HG03565 (cell line): Measurements from ENCODE around the gene FOXJ3.

Source experiments
- ATAC-seq: cut with Tn5 transposase; IDR thresholded peaks from one replicate; pipeline ENCODE4 v1.9.1; 2021; ENCODE audit warnings: mild to moderate bottlenecking, moderate library complexity; ENCODE audit not compliant: unreplicated experiment

FOXJ3 gene

GRCh38 chr1:42195841-42196240 is 139.2 kb downstream of the FOXJ3 start:
- ATAC-seq = no peak

- ATAC-seq = no peak
Measured at GRCh38 chr1:42192106-42192505, 142.9 kb downstream of the FOXJ3 start.

DNA sequence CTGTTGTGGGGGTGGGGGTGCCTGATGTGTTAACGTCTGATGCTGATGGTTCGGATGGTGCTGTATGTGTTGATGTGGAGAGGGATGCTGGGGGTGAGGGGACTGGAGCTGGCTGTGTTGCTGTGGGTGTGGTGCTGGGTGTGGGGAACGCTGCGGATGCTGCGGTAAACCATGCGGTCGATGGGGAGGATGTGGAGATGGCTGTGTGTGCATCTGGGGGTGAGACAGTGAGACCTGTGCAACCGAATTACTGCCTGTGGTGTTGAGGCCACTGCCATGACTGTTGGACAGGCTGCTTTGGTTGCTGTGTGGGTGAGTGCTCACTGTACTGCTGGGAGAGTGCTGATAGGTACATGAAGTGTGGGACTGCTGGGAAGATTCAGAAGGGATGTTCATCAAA is 143.7 kb downstream of the FOXJ3 start:
- no peak for ATAC-seq

- no peak for ATAC-seq
Measured at GRCh38 chr1:42189931-42190853, 144.8 kb downstream of the FOXJ3 start.

GRCh38 chr1:42186152-42186551 is 148.9 kb downstream of the FOXJ3 start:
- no peak for ATAC-seq

- ATAC-seq = no peak
Measured at GRCh38 chr1:42184616-42185015, 150.4 kb downstream of the FOXJ3 start.

DNA sequence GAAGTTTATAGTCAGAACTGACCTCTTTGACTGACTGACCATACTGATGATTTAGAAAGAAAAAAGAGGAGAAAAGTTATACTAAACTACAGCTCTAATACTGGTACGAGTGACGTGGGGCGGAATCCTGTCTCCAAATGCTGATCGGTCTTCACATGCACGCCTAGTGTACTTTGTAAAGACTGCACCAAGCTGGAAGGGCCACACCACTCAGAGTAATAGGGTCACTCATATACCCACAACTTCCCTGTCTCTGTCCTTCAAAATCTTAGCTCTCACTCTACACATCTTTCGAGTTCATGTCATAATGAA is 151.1 kb downstream of the FOXJ3 start:
- no peak for ATAC-seq

- no peak for ATAC-seq
Measured at GRCh38 chr1:42183210-42183956, 151.7 kb downstream of the FOXJ3 start.

GRCh38 chr1:42181687-42182086 is 153.3 kb downstream of the FOXJ3 start:
- no peak for ATAC-seq

DNA sequence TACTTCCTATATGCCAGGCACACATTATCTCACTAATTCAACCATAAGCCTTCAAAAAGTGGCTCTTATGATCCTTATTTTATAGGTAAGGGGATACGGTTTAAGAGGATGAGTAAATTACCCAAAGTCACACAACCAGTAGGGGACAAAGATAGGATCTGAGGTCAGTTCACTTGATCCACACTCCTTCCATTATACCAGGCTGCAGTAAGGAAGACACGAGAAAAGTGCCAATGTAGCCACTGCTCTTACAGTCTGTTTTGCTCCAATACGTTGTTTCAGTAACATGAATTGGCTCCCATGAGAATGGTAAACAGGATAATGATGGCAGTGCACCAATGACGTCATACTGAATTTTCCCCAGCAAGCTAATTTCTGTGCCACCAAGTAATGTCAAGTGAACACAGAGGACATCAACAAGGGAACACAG is 155.1 kb downstream of the FOXJ3 start:
- no peak for ATAC-seq

DNA sequence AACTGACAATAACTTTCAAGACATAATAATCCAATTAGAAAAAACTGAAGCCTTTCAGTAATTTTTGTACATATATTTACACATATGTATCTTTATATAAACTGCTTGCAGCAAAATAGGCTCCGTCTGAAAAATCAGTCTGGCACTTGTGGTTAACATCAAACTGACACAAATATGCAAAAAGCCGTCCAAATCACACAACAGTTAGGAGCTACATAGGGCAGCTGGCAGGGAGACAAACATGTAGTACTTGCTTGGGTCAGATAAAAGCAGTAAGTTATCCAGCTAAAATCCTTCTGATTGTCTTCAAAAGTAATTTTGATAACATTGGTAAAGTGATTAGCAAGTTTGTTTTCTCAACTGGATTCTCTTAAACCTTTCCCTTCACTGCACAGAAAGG is 155.8 kb downstream of the FOXJ3 start:
- no peak for ATAC-seq

DNA sequence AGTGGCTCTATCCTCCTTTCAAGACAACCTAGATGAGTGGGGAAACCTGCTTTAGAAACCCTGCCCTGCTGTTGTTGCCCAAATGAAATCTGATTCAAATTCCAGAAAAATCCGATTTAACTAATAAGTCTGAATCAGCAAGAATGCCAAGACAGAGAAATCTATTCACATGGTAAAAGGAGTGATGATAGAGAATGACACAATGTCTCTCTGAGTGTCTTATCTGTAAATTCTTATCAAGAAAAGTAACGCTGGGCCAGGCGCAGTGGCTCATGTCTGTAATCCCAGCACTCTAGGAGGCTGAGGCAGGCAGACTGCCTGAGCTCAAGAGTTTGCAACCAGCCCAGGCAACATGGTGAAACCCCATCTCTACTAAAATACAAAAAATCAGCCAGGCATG is 156.8 kb downstream of the FOXJ3 start:
- no peak for ATAC-seq

DNA sequence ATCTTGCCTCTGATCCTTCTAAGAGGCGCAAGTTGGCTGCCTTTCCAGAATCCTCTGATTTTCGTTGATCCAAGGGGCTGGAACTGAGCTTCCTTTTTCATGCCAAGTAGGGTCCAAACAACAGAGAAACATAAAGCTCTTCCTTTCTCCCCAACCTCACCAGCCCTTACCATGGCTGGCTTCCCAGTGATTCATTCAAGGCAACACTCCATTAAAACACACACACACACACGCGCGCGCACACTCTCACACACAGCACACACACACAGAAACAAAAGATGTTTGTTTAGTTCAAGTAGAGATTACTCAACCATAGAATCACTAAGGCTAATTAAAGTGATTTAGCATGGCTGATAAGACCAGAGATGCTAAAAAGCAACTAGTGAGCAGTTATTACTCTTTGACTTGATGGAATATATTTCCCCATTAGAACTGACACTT is 157.5 kb downstream of the FOXJ3 start:
- ATAC-seq = no peak

- ATAC-seq = no peak
Measured at GRCh38 chr1:42176902-42177519, 158.0 kb downstream of the FOXJ3 start.

GRCh38 chr1:42175314-42176054 is 159.6 kb downstream of the FOXJ3 start:
- ATAC-seq = no peak

- ATAC-seq = no peak
Measured at GRCh38 chr1:42173961-42174735, 160.9 kb downstream of the FOXJ3 start.

GRCh38 chr1:42173155-42173933 is 161.7 kb downstream of the FOXJ3 start:
- ATAC-seq = no peak

DNA sequence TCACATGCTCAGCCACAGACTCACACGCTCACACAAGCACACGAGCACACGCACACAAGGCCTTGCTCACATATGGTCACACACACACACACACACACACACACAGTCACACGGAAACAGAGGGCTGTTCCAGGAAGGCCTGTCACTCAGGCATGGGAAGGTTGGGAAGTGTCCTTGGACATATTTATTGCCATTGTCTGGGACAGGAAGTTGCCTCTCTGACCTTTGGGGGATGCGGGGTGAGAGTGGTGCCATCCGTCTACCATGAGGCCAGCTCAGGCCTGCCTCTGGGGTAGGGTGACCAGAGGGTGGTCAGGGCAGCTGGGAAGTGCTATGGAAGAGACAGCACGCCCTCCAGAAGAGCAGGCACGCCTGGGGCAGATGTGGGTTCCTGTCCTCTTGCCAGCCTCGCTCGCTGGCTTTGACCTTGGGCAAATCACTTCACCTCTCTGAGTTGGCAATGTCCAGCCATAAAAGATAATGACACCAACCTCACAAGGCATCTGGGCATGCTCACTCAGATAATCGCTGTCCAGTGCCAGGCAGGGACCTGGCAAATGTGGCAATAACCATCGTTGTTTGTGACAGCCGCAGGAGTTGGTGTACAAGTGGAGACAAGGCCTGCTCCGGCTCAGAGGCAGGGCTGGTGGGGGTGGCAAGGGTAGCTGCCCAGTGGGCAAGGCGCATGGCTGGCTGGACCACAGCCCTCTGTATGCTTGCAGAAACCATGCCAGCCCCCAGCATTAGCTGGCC is 162.5 kb downstream of the FOXJ3 start:
- no peak for ATAC-seq
